Activated effector memory CD4-positive, alpha-beta T cell treated with anti-CD3 and anti-CD28 coated beads, Interleukin-2, amount 50 U/mL, for 16 hours (primary cell): Measurements from ENCODE around the gene MYO1A.
"Not testable (repeated sequence)": the region's sequence is repeated elsewhere in the genome, so short reads cannot be mapped to it uniquely, and the experiment has no call there.

ENCODE experiments used
- DNase-seq: peaks from one replicate; pipeline ENCODE4 v3.0.0-alpha.2; 2020

The MYO1A gene

GRCh38 chr12:56991319-56992246, 58.3 kb downstream of the MYO1A start:
- no peak for DNase-seq

DNA sequence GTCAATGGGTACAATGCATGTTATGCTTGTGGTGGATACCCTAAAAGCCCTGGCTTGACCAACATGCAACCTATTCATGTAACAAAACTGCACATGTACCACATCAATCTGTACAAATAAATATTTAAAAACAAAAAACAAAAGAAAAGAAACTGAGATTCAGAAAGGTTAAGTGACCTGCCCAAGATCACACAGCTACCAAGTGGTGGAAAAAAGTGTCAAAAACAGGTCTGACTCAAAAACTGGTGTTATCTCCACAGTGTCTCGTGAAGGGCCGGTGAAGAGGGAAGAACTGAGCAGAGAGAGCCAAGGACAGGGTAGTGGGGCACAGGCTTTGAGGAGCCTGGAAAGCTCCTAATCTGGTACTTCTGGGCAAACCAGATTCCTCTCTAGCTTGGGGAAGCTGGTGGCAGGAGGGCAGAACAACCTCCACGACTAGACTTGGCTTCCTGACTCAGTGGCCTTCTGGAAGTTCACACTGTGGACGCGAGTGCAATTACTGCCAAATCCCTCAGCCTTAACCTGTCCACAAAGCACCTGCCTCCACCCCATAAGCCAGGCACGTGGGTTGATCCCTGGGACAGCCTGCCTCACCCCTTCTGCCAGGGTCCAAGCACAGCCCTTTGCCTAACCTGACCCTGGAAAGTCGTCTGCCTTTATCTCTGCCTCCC, 59.1 kb downstream of the MYO1A start:
- DNase-seq, result no peak

- no peak for DNase-seq
Observed at GRCh38 chr12:56989861-56990610, 59.9 kb downstream of the MYO1A start.

GRCh38 chr12:56988207-56988739, 61.7 kb downstream of the MYO1A start:
- DNase-seq, result no peak

GRCh38 chr12:56987551-56988053, 62.3 kb downstream of the MYO1A start:
- DNase-seq, result peak; percentile 90

GRCh38 chr12:56987011-56987410, 62.9 kb downstream of the MYO1A start:
- no peak for DNase-seq

DNA sequence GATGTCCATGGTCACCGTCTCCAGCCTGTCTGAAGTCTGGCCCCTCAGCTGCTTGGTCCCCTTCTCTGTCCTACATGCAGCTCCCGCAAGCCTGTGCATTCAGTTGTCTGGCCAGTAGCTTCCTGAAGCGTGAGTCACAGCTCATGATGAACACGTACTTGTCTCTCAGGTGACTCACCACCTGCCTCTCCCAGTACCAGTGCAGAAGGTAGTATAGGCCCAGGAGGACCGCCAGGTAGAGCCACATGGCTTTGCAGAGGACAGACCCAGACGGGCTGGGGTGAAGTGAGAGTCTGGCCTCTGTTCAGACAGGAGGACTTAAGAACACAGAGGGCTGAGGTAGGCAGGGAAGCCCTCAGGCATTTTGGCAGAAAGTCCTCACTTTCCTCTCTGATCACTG, 64.2 kb downstream of the MYO1A start:
- not testable (repeated sequence) for DNase-seq

GRCh38 chr12:56983386-56983785, 66.5 kb downstream of the MYO1A start:
- DNase-seq, result no peak

DNA sequence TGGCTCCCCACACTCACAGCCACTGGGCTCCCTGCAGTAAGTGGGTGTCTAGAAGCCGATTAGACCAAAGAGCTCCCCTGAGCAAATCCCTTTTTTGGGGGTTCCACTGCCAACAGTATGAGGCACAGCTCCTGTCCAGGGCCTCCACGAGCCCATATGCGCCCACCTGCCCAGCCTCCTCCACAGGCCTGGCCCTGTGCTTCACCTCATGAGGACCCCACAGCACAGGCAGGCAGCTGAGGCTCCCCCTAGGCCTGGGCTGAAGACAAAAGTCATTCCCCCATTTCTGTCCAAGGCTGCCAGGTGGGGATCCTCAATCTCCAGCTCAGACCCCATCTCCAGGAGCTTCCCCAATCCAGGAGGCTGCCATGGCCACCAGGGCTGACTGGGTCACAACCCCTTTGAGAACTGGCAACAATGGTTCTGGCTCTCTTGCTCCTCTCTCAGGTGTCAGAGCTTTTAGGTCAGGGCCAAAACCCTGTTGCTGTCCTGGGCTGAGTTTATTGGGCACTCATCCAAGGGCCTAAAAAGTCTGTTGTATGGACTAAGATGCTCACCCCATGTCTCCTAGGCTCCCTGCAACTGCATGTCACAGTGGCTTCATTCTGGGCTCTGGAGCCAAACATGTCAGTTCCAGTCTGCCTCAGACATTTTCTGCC, 67.2 kb downstream of the MYO1A start:
- DNase-seq, result not testable (repeated sequence)

DNA sequence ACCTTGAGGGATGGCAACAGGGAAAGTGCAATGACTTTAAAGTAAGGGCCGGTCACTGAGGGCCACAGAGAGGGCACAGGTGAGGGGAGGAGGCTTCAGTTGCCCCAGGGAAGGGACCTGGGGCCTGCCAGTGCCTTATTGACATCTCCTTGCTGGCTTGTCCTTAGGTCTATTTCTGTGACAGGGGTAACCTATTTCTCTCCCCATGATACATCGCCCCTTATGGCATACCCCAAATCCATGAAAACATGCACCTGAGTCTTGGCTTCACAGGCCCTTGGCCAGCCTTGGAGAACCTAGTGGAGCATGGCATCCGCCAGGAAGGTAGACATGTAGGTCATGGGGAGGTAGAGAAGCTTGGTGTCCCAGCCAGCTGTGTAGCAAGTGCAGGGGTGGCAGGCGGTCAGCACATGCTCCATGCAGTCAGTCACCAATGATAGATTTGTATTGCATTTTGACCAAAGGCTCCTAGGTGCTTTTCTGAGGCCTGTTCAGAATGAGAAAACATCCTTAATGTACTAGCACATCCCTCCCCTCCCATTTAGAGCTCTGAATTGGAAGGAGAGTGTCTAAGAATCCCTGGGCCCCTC, 68.9 kb downstream of the MYO1A start:
- DNase-seq, result no peak

DNA sequence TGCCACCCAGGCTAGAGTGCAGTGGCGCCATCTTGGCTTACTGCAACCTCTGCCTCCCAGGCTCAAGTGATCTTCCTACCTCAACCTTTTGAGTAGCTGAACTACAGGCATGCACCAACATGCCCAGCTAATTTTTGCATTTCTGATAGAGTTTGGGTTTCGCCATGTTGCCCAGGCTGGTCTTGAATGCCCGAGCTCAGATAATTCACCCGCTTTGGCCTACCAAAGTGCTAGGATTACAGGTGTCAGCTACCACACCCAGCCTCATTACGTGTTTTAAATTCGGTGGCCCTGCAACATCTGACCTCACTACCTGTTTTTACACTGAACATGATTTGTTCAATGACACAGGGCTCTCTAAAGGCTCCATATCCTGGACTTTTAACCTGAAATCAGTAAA, 69.7 kb downstream of the MYO1A start:
- no peak for DNase-seq

DNA sequence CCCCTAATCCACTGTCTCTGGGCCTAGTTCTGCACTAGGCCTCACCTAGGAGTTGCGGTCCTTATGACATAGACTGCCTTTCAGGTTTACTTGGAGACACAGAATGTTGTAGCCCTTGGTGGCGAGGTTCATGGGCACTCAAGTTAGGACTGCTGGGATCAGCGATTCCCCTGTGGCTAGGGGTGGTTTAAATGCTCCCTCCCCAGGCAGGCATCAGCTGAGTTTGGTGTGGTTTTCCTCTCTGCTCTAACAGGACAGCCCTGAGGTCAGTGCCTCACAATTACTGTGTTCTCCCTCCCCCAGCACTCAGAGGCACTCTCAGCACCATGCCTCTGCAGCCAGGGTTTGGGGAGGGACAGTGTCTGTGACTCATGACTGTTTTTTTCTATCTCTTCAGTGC, 70.3 kb downstream of the MYO1A start:
- DNase-seq, result no peak
